Measurements from ENCODE around the gene ATMIN.

GRCh38 chr16:81066681-81067080 lies 31.0 kb downstream of the ATMIN start:
- TF ChIP-seq CTCF (IDR thresholded peaks at IDR 0.05): no peak
- TF ChIP-seq POLR2A (IDR thresholded peaks at IDR 0.05): no peak

Data from body of pancreas (tissue), 4 donors.